ENCODE measurements around the gene GOLGA8B.

GOLGA8B gene

GRCh38 chr15:34603095-34603494 is 19.6 kb upstream of the GOLGA8B start:
- ChIA-PET CTCF (no interaction called here), POLR2A (no interaction called here)
- TF ChIP-seq TARDBP (IDR thresholded peaks at IDR 0.05) (no peak), FOXK2 (IDR thresholded peaks at IDR 0.05) (no peak), FOXM1 (IDR thresholded peaks at IDR 0.05; ENCODE audit: borderline replicate concordance) (no peak), FOXA1 (IDR thresholded peaks at IDR 0.05) (no peak), PKNOX1 (IDR thresholded peaks at IDR 0.05) (no peak), HDGF (IDR thresholded peaks at IDR 0.05; ENCODE audit: borderline replicate concordance) (no peak), NFRKB (IDR thresholded peaks at IDR 0.05) (no peak), SUZ12 (IDR thresholded peaks at IDR 0.05) (no peak), ZNF384 (IDR thresholded peaks at IDR 0.05) (no peak), SP1 (IDR thresholded peaks at IDR 0.05) (no peak), LEF1 (IDR thresholded peaks at IDR 0.05; ENCODE audit: borderline replicate concordance) (no peak), L3MBTL2 (conservative IDR thresholded peaks at IDR 0.05) (no peak), CTBP1 (IDR thresholded peaks at IDR 0.05; ENCODE audit: borderline replicate concordance) (no peak), ELF4 (IDR thresholded peaks at IDR 0.05) (no peak), BHLHE40 (IDR thresholded peaks at IDR 0.05; ENCODE audit: borderline replicate concordance) (no peak), ARNT (IDR thresholded peaks at IDR 0.05) (no peak)
- DNase-seq (ENCODE audit: extremely low spot score): no peak

GRCh38 chr15:34600923-34601322 is 17.5 kb upstream of the GOLGA8B start:
- ChIA-PET CTCF (no interaction called here), POLR2A (no interaction called here)
- no peak for DNase-seq (ENCODE audit: extremely low spot score)
- TF ChIP-seq ARNT (IDR thresholded peaks at IDR 0.05) (no peak), ZNF384 (IDR thresholded peaks at IDR 0.05) (no peak), ELF4 (IDR thresholded peaks at IDR 0.05) (no peak), HDGF (IDR thresholded peaks at IDR 0.05; ENCODE audit: borderline replicate concordance) (no peak), L3MBTL2 (conservative IDR thresholded peaks at IDR 0.05) (no peak), BHLHE40 (IDR thresholded peaks at IDR 0.05; ENCODE audit: borderline replicate concordance) (no peak), FOXA1 (IDR thresholded peaks at IDR 0.05) (no peak), SP1 (IDR thresholded peaks at IDR 0.05) (no peak), FOXK2 (IDR thresholded peaks at IDR 0.05) (no peak), LEF1 (IDR thresholded peaks at IDR 0.05; ENCODE audit: borderline replicate concordance) (no peak), NFRKB (IDR thresholded peaks at IDR 0.05) (no peak), PKNOX1 (IDR thresholded peaks at IDR 0.05) (no peak), SUZ12 (IDR thresholded peaks at IDR 0.05) (no peak), FOXM1 (IDR thresholded peaks at IDR 0.05; ENCODE audit: borderline replicate concordance) (no peak)

- ChIA-PET POLR2A (no interaction called here), CTCF (interaction anchor here (1.1 kb wide), 1 partner anchor 11 kb away, joined by 5 read pairs; no protein-coding TSS in a partner anchor)
- DNase-seq (ENCODE audit: extremely low spot score): no peak
- TF ChIP-seq FOXK2 (IDR thresholded peaks at IDR 0.05) (no peak), NFRKB (IDR thresholded peaks at IDR 0.05) (no peak), SP1 (IDR thresholded peaks at IDR 0.05) (no peak), BHLHE40 (IDR thresholded peaks at IDR 0.05; ENCODE audit: borderline replicate concordance) (no peak), ZNF384 (IDR thresholded peaks at IDR 0.05) (no peak), CTBP1 (IDR thresholded peaks at IDR 0.05; ENCODE audit: borderline replicate concordance) (no peak), LEF1 (IDR thresholded peaks at IDR 0.05; ENCODE audit: borderline replicate concordance) (no peak), HDGF (IDR thresholded peaks at IDR 0.05; ENCODE audit: borderline replicate concordance) (no peak)
Observed at GRCh38 chr15:34598799-34599585, 15.5 kb upstream of the GOLGA8B start.

GRCh38 chr15:34597316-34597715 is 13.9 kb upstream of the GOLGA8B start:
- no peak for TF ChIP-seq ELF4 (IDR thresholded peaks at IDR 0.05)
- no peak for TF ChIP-seq LEF1 (IDR thresholded peaks at IDR 0.05; ENCODE audit: borderline replicate concordance)
- no peak for TF ChIP-seq SUZ12 (IDR thresholded peaks at IDR 0.05)
- TF ChIP-seq ARNT (IDR thresholded peaks at IDR 0.05): no peak
- TF ChIP-seq HDGF (IDR thresholded peaks at IDR 0.05; ENCODE audit: borderline replicate concordance): no peak
- TF ChIP-seq FOXM1 (IDR thresholded peaks at IDR 0.05; ENCODE audit: borderline replicate concordance): no peak
- no peak for TF ChIP-seq SP1 (IDR thresholded peaks at IDR 0.05)
- TF ChIP-seq ZNF384 (IDR thresholded peaks at IDR 0.05): no peak
- no peak for TF ChIP-seq BHLHE40 (IDR thresholded peaks at IDR 0.05; ENCODE audit: borderline replicate concordance)
- no peak for TF ChIP-seq TARDBP (IDR thresholded peaks at IDR 0.05)
- TF ChIP-seq PKNOX1 (IDR thresholded peaks at IDR 0.05): no peak
- no peak for TF ChIP-seq L3MBTL2 (conservative IDR thresholded peaks at IDR 0.05)
- no peak for TF ChIP-seq FOXK2 (IDR thresholded peaks at IDR 0.05)
- TF ChIP-seq NFRKB (IDR thresholded peaks at IDR 0.05): no peak
- TF ChIP-seq CTBP1 (IDR thresholded peaks at IDR 0.05; ENCODE audit: borderline replicate concordance): no peak
- TF ChIP-seq FOXA1 (IDR thresholded peaks at IDR 0.05): no peak
- no peak for DNase-seq (ENCODE audit: extremely low spot score)
- ChIA-PET CTCF (no interaction called here), POLR2A (no interaction called here)

GRCh38 chr15:34594361-34594760 is 10.9 kb upstream of the GOLGA8B start:
- POLR2A ChIA-PET: no interaction called here
- TF ChIP-seq L3MBTL2 (conservative IDR thresholded peaks at IDR 0.05): no peak
- no peak for TF ChIP-seq CTBP1 (IDR thresholded peaks at IDR 0.05; ENCODE audit: borderline replicate concordance)
- TF ChIP-seq SUZ12 (IDR thresholded peaks at IDR 0.05): no peak
- TF ChIP-seq LEF1 (IDR thresholded peaks at IDR 0.05; ENCODE audit: borderline replicate concordance): no peak
- no peak for TF ChIP-seq FOXM1 (IDR thresholded peaks at IDR 0.05; ENCODE audit: borderline replicate concordance)
- TF ChIP-seq BHLHE40 (IDR thresholded peaks at IDR 0.05; ENCODE audit: borderline replicate concordance): no peak
- no peak for TF ChIP-seq ZNF384 (IDR thresholded peaks at IDR 0.05)
- TF ChIP-seq SP1 (IDR thresholded peaks at IDR 0.05): no peak
- no peak for TF ChIP-seq ELF4 (IDR thresholded peaks at IDR 0.05)
- no peak for TF ChIP-seq FOXA1 (IDR thresholded peaks at IDR 0.05)
- DNase-seq (ENCODE audit: extremely low spot score): no peak
- CTCF ChIA-PET: no interaction called here
